ENCODE data around the gene DPH1. TPM values are rescaled to one million over a fixed set of nuclear protein-coding genes. Genes with fewer than 3 reads are reported as not detected.

The DPH1 gene
- polyA plus RNA-seq, 2 of the 4 experiments (the other 2 are of a cell fraction) = 25.5 to 33.6 TPM

GRCh38 chr17:2041561-2042389 lies 11.8 kb downstream of the DPH1 start, which contains the start of gene OVCA2 (continued):
- TF ChIP-seq, protein P1, sequence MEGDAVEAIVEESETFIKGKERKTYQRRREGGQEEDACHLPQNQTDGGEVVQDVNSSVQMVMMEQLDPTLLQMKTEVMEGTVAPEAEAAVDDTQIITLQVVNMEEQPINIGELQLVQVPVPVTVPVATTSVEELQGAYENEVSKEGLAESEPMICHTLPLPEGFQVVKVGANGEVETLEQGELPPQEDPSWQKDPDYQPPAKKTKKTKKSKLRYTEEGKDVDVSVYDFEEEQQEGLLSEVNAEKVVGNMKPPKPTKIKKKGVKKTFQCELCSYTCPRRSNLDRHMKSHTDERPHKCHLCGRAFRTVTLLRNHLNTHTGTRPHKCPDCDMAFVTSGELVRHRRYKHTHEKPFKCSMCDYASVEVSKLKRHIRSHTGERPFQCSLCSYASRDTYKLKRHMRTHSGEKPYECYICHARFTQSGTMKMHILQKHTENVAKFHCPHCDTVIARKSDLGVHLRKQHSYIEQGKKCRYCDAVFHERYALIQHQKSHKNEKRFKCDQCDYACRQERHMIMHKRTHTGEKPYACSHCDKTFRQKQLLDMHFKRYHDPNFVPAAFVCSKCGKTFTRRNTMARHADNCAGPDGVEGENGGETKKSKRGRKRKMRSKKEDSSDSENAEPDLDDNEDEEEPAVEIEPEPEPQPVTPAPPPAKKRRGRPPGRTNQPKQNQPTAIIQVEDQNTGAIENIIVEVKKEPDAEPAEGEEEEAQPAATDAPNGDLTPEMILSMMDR (IDR thresholded peaks at IDR 0.05) = peak; percentile 47
- TF ChIP-seq CHD4 (IDR thresholded peaks at IDR 0.05; ENCODE audit: borderline replicate concordance) = no peak
- peak; percentile 92 for TF ChIP-seq POLR2AphosphoS2 (conservative IDR thresholded peaks at IDR 0.05; ENCODE audit: low read length)
- no peak for TF ChIP-seq ATOH8 (CRISPR knock-in tag; IDR thresholded peaks at IDR 0.05; ENCODE audit: low read depth)
- TF ChIP-seq, protein P2, sequence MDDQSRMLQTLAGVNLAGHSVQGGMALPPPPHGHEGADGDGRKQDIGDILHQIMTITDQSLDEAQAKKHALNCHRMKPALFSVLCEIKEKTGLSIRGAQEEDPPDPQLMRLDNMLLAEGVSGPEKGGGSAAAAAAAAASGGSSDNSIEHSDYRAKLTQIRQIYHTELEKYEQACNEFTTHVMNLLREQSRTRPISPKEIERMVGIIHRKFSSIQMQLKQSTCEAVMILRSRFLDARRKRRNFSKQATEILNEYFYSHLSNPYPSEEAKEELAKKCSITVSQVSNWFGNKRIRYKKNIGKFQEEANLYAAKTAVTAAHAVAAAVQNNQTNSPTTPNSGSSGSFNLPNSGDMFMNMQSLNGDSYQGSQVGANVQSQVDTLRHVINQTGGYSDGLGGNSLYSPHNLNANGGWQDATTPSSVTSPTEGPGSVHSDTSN (IDR thresholded peaks at IDR 0.05) = peak; percentile 63; the same call in 1 of the 2 replicates
- TF ChIP-seq, protein P3, sequence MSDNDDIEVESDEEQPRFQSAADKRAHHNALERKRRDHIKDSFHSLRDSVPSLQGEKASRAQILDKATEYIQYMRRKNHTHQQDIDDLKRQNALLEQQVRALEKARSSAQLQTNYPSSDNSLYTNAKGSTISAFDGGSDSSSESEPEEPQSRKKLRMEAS (IDR thresholded peaks at IDR 0.05) = peak; percentile 71
- TF ChIP-seq, protein P4, sequence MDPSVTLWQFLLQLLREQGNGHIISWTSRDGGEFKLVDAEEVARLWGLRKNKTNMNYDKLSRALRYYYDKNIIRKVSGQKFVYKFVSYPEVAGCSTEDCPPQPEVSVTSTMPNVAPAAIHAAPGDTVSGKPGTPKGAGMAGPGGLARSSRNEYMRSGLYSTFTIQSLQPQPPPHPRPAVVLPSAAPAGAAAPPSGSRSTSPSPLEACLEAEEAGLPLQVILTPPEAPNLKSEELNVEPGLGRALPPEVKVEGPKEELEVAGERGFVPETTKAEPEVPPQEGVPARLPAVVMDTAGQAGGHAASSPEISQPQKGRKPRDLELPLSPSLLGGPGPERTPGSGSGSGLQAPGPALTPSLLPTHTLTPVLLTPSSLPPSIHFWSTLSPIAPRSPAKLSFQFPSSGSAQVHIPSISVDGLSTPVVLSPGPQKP (IDR thresholded peaks at IDR 0.05; ENCODE audit: low read depth, low read length) = no peak
- TF ChIP-seq, protein P5, sequence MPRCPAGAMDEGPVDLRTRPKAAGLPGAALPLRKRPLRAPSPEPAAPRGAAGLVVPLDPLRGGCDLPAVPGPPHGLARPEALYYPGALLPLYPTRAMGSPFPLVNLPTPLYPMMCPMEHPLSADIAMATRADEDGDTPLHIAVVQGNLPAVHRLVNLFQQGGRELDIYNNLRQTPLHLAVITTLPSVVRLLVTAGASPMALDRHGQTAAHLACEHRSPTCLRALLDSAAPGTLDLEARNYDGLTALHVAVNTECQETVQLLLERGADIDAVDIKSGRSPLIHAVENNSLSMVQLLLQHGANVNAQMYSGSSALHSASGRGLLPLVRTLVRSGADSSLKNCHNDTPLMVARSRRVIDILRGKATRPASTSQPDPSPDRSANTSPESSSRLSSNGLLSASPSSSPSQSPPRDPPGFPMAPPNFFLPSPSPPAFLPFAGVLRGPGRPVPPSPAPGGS (IDR thresholded peaks at IDR 0.05) = peak; percentile 79; the same call in 1 of the 3 replicates
- peak; percentile 90 to 97 for TF ChIP-seq JUN (IDR thresholded peaks at IDR 0.05)
- TF ChIP-seq KDM5A (IDR thresholded peaks at IDR 0.05) = peak; percentile 82
- no peak for TF ChIP-seq ZC3H11A (IDR thresholded peaks at IDR 0.05)
- TF ChIP-seq TFCP2L1 (CRISPR knock-in tag; IDR thresholded peaks at IDR 0.05) = peak; percentile 59
- peak; percentile 72; the same call in 1 of the 2 replicates for TF ChIP-seq RFX5 (IDR thresholded peaks at IDR 0.05)
- no peak for TF ChIP-seq ESRRA (IDR thresholded peaks at IDR 0.05; ENCODE audit: borderline replicate concordance, low read length)
- TF ChIP-seq, protein P6, sequence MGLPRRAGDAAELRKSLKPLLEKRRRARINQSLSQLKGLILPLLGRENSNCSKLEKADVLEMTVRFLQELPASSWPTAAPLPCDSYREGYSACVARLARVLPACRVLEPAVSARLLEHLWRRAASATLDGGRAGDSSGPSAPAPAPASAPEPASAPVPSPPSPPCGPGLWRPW (IDR thresholded peaks at IDR 0.05) = no peak
- no peak; the same call in 1 of the 2 replicates for TF ChIP-seq MYC (IDR thresholded peaks at IDR 0.05; ENCODE audit: borderline replicate concordance, low read length)
- TF ChIP-seq FOXS1 (CRISPR knock-in tag; IDR thresholded peaks at IDR 0.05) = no peak
- TF ChIP-seq CEBPB (IDR thresholded peaks at IDR 0.05) = no peak
- TF ChIP-seq RARB (CRISPR knock-in tag; IDR thresholded peaks at IDR 0.05) = no peak
- no peak for TF ChIP-seq CHD2 (IDR thresholded peaks at IDR 0.05; ENCODE audit: low read length, partially characterized antibody)
- TF ChIP-seq NR3C1 (IDR thresholded peaks at IDR 0.05) = no peak
- TF ChIP-seq JUNB (IDR thresholded peaks at IDR 0.05) = no peak
- peak; percentile 64; the same call in 1 of the 2 replicates for TF ChIP-seq FOSB (CRISPR knock-in tag; IDR thresholded peaks at IDR 0.05)
- TF ChIP-seq PHF8 (IDR thresholded peaks at IDR 0.05; ENCODE audit: borderline replicate concordance, low read depth) = peak; percentile 94
- no peak for TF ChIP-seq ZFP36 (IDR thresholded peaks at IDR 0.05; ENCODE audit: borderline replicate concordance, partially characterized antibody)
- TF ChIP-seq BHLHE40 (IDR thresholded peaks at IDR 0.05; ENCODE audit: low read depth, low read length) = no peak
- TF ChIP-seq MAFK (IDR thresholded peaks at IDR 0.05; ENCODE audit: partially characterized antibody) = no peak
- TF ChIP-seq RCOR1 (IDR thresholded peaks at IDR 0.05; ENCODE audit: low read depth, low read length) = no peak
- peak; percentile 55; the same call in 2 of the 3 replicates for TF ChIP-seq SMC3 (IDR thresholded peaks at IDR 0.05)
- no peak for TF ChIP-seq EHF (CRISPR knock-in tag; IDR thresholded peaks at IDR 0.05)
- TF ChIP-seq HOXB13 (CRISPR knock-in tag; IDR thresholded peaks at IDR 0.05; ENCODE audit: low read depth) = no peak
- TF ChIP-seq HOXA7 (CRISPR knock-in tag; IDR thresholded peaks at IDR 0.05) = no peak; the same call in 1 of the 2 replicates
- no peak for TF ChIP-seq FOSL2 (IDR thresholded peaks at IDR 0.05)
- TF ChIP-seq FOSL2 (CRISPR knock-in tag; IDR thresholded peaks at IDR 0.05) = no peak
- TF ChIP-seq TP53 (CRISPR knock-in tag; IDR thresholded peaks at IDR 0.05) = no peak; the same call in 1 of the 2 replicates
- peak; percentile 71 for TF ChIP-seq POLR2A (IDR thresholded peaks at IDR 0.05; ENCODE audit: low read length)
- no peak for TF ChIP-seq ZNF302 (CRISPR knock-in tag; IDR thresholded peaks at IDR 0.05)
- no peak for TF ChIP-seq SREBF2 (IDR thresholded peaks at IDR 0.05)
- no peak for TF ChIP-seq MAZ (IDR thresholded peaks at IDR 0.05; ENCODE audit: borderline replicate concordance, low read depth, low read length)

Measured in A549 (cell line).